Sigmoid colon (tissue), 7 donors: ENCODE data around the gene CDK11A. TPM values are rescaled to one million over a fixed set of nuclear protein-coding genes. Genes with fewer than 3 reads are reported as not detected.

Source experiments
- DNase-seq: peaks from one replicate; pipeline ENCODE4 v3.0.0-alpha.2; 2019
- H3K27ac ChIP-seq, 4 donors: fragments of 200-600 bp; sonication (generic); one replicate each; pipeline ENCODE4 v1.5.1; 2016 to 2019; ENCODE audit warnings: mild to moderate bottlenecking in 1 of 4
- H3K27me3 ChIP-seq, 3 donors: fragments of 200-600 bp; sonication (generic); one replicate each; pipeline ENCODE4 v1.5.1; 2019; ENCODE audit warnings: mild to moderate bottlenecking in 1 of 3
- H3K36me3 ChIP-seq, 4 donors: fragments of 200-600 bp; sonication (generic); one replicate each; pipeline ENCODE4 v1.5.1; 2016 to 2019
- H3K4me1 ChIP-seq, 4 donors: fragments of 200-600 bp; sonication (generic); one replicate each; pipeline ENCODE4 v1.5.1; 2017 to 2019
- H3K4me3 ChIP-seq, 4 donors: fragments of 200-600 bp; sonication (generic); one replicate each; pipeline ENCODE4 v1.5.1; 2017 to 2019; ENCODE audit warnings: mild to moderate bottlenecking in 2 of 4, moderate library complexity in 1 of 4
- H3K9me3 ChIP-seq, 4 donors: fragments of 200-600 bp in 3 of 4; sonication (generic) in 3 of 4; one replicate each; pipeline versions ENCODE4 v1.5.1 to v1.6.1; 2013 to 2019
- CTCF ChIP-seq, 4 experiments: fragments of 450-650 bp in 3 of 4; fragments of 200-600 bp in 1 of 4; IDR thresholded peaks; one replicate each; pipeline ENCODE4 v1.5.1; 2016 to 2019; ENCODE audit warnings: antibody characterized with exemption in 4 of 4, mild to moderate bottlenecking in 3 of 4, moderate library complexity in 2 of 4
- EP300 ChIP-seq, 4 donors: sonication (generic); formaldehyde crosslinking; IDR thresholded peaks; one replicate each; pipeline ENCODE4 v1.6.1; 2017; ENCODE audit warnings: antibody characterized with exemption in 4 of 4
- POLR2A ChIP-seq, 2 donors: fragments of 450-650 bp; IDR thresholded peaks; one replicate each; pipeline ENCODE4 v1.6.1; 2016; ENCODE audit warnings: antibody characterized with exemption in 2 of 2, mild to moderate bottlenecking in 2 of 2, moderate library complexity in 2 of 2
- POLR2AphosphoS5 ChIP-seq, 4 donors: sonication (generic); formaldehyde crosslinking; IDR thresholded peaks; one replicate each; pipeline ENCODE4 v1.6.1; 2017; ENCODE audit warnings: antibody characterized with exemption in 4 of 4
- WGBS, 2 donors: extraction: QIAGEN DNeasy Blood & Tissue Kit; methylation state at CpG; one replicate each; pipeline ENCODE4 v1.1.7; 2013; 5-methylcytosine and 5-hydroxymethylcytosine counted together
- intact Hi-C: fragments of 100-400 bp; cut with DNase I; formaldehyde crosslinking; loops from one replicate; pipeline ENCODE4 v1.15.1; 2023
- polyA plus RNA-seq, 3 donors: library from polyadenylated mRNA; stranded (reverse); fragments of 200-250 nt; gene quantifications; one replicate each; pipeline ENCODE4 v1.2.3, GENCODE V29; 2013
- total RNA-seq, 4 donors: library from RNA; depleted of rRNA; stranded (reverse); fragments of >200 nt; gene quantifications; one replicate each; pipeline ENCODE4 v1.1.0, GENCODE V29; 2016
- donor health status: healthy with polysubstance abuse.
- donor health status: Bipolar disorder and iron deficiency.
- donor health status: healthy.

CDK11A gene
- total and polyA plus RNA-seq, 7 donors = 19.8 to 53.7 (median 33.5) TPM

GRCh38 chr1:1758059-1758621, 34.0 kb upstream of the CDK11A start:
- Histone ChIP-seq H3K9me3 (no peaks in the 10 kb centered on the region), H3K4me1 (no peaks in the 10 kb centered on the region), H3K27ac (peak overlapping the region in 2 of 4 donors; percentile 29 to 42), H3K27me3 (no peaks in the 10 kb centered on the region), H3K4me3 (no peak overlapping the region), H3K36me3 (peaks cover 34 to 98% (median 61%) of the 10 kb centered on the region in 4 donors)
- no peak for DNase-seq
- TF ChIP-seq POLR2AphosphoS5 (IDR thresholded peaks at IDR 0.05) (no peak), EP300 (IDR thresholded peaks at IDR 0.05) (no peak), POLR2A (IDR thresholded peaks at IDR 0.05) (no peak), CTCF (IDR thresholded peaks at IDR 0.05) (no peak)
- WGBS, 2 donors = 62 to 89% methylated on average over 27 of the region's 27 CpGs
- intact Hi-C loops = no loop called here

- H3K27me3 ChIP-seq = no peaks in the 10 kb centered on the region
- DNase-seq = no peak
- intact Hi-C loops = no loop called here
- WGBS, 2 donors = 67 to 90% methylated on average over 25 of the region's 25 CpGs
- H3K9me3 ChIP-seq = no peaks in the 10 kb centered on the region
- no peak overlapping the region for H3K4me3 ChIP-seq
- H3K27ac ChIP-seq = no peak overlapping the region
- TF ChIP-seq POLR2AphosphoS5 (IDR thresholded peaks at IDR 0.05) (no peak), POLR2A (IDR thresholded peaks at IDR 0.05) (no peak), CTCF (IDR thresholded peaks at IDR 0.05) (no peak), EP300 (IDR thresholded peaks at IDR 0.05) (no peak)
- peaks cover 35 to 98% (median 66%) of the 10 kb centered on the region in 4 donors for H3K36me3 ChIP-seq
- H3K4me1 ChIP-seq = no peaks in the 10 kb centered on the region
Measured at GRCh38 chr1:1757422-1758058, 33.4 kb upstream of the CDK11A start.

GRCh38 chr1:1756661-1757421, 32.7 kb upstream of the CDK11A start:
- no peak for TF ChIP-seq CTCF (IDR thresholded peaks at IDR 0.05)
- no peak for TF ChIP-seq EP300 (IDR thresholded peaks at IDR 0.05)
- TF ChIP-seq POLR2A (IDR thresholded peaks at IDR 0.05) = no peak
- no peak for TF ChIP-seq POLR2AphosphoS5 (IDR thresholded peaks at IDR 0.05)
- H3K27ac ChIP-seq = no peak overlapping the region
- 92% methylated on average over 33 of the region's 33 CpGs for WGBS, 2 donors
- H3K4me3 ChIP-seq = no peak overlapping the region
- no peaks in the 10 kb centered on the region for H3K9me3 ChIP-seq
- H3K36me3 ChIP-seq = peaks cover 35 to 97% (median 68%) of the 10 kb centered on the region in 4 donors
- no peak for DNase-seq
- H3K27me3 ChIP-seq = no peaks in the 10 kb centered on the region
- intact Hi-C loops = no loop called here
- H3K4me1 ChIP-seq = no peaks in the 10 kb centered on the region

- WGBS, 2 donors = 87 to 88% methylated on average over 15 of the region's 15 CpGs
- Histone ChIP-seq H3K9me3 (no peaks in the 10 kb centered on the region), H3K36me3 (peaks cover 35 to 87% (median 60%) of the 10 kb centered on the region in 4 donors), H3K27me3 (no peaks in the 10 kb centered on the region), H3K27ac (no peak overlapping the region), H3K4me3 (no peak overlapping the region), H3K4me1 (no peaks in the 10 kb centered on the region)
- intact Hi-C loops = no loop called here
- DNase-seq = no peak
- TF ChIP-seq EP300 (IDR thresholded peaks at IDR 0.05) (no peak), CTCF (IDR thresholded peaks at IDR 0.05) (no peak), POLR2AphosphoS5 (IDR thresholded peaks at IDR 0.05) (no peak), POLR2A (IDR thresholded peaks at IDR 0.05) (no peak)
Measured at GRCh38 chr1:1755852-1756251, 31.7 kb upstream of the CDK11A start.
